H1 (cell line): ENCODE data around the gene NLRC5. TPM values are rescaled to one million over a fixed set of nuclear protein-coding genes. Genes with fewer than 3 reads are reported as not detected.
A peak's percentile ranks its signal among the peaks of the same experiment; 100 is the strongest.

ENCODE experiments used
- CTCF ChIA-PET: fragments of 300-600 bp; sonication (Branson Sonifier 250); formaldehyde crosslinking; loops from one replicate; lab custom pipeline; 2021; ENCODE audit not compliant: partially characterized antibody; lab: Charles Lee
- POLR2A ChIA-PET: fragments of 300-600 bp; sonication (Branson Sonifier 250); formaldehyde crosslinking; loops from one replicate; lab custom pipeline; 2021; ENCODE audit warnings: inconsistent platforms; ENCODE audit not compliant: partially characterized antibody; lab: Charles Lee
- DNase-seq, 2 experiments: peaks; one replicate each; pipeline versions ENCODE4 v3.0.0 to v3.0.0-alpha.2; 2010 to 2022; ENCODE audit warnings: low spot score in 2 of 2, low read depth in 1 of 2, mixed read lengths in 1 of 2
- FAIRE-seq: peaks from 2 replicates; lab custom pipeline; 2011; peaks lifted over from hg19 to GRCh38; lab: Jason Lieb, UNC
- H2AFZ ChIP-seq: 2 replicates; pipeline ENCODE4 v1.8.1; 2012; ENCODE audit warnings: low read length, inconsistent platforms
- H2AK5ac ChIP-seq: 2 replicates; pipeline ENCODE4 v1.6.1; 2013; ENCODE audit warnings: low read depth, low read length
- H2BK120ac ChIP-seq: replicated peaks from 2 replicates; pipeline ENCODE3; 2013; ENCODE audit warnings: low read depth, low read length, inconsistent platforms
- H2BK12ac ChIP-seq: 2 replicates; pipeline ENCODE4 v1.6.1; 2013; ENCODE audit warnings: low read depth, low read length
- H2BK15ac ChIP-seq: 2 replicates; pipeline ENCODE4 v1.6.1; 2013; ENCODE audit warnings: low read length
- H2BK20ac ChIP-seq: 2 replicates; pipeline ENCODE4 v1.6.1; 2013; ENCODE audit warnings: low read length
- H2BK5ac ChIP-seq: 2 replicates; pipeline ENCODE4 v1.6.1; 2013; ENCODE audit warnings: low read depth, low read length
- H3K14ac ChIP-seq: 2 replicates; pipeline ENCODE4 v1.6.1; 2013; ENCODE audit warnings: inconsistent platforms; ENCODE audit not compliant: insufficient read length
- H3K18ac ChIP-seq: 2 replicates; pipeline ENCODE4 v1.6.1; 2013; ENCODE audit warnings: low read length; ENCODE audit errors: extremely low read depth
- H3K23ac ChIP-seq: 2 replicates; pipeline ENCODE4 v1.6.1; 2013; ENCODE audit warnings: inconsistent platforms; ENCODE audit not compliant: insufficient read length
- H3K23me2 ChIP-seq: 2 replicates; pipeline ENCODE4 v1.6.1; 2013; ENCODE audit warnings: low read depth, low read length
- H3K27ac ChIP-seq: 2 replicates; pipeline ENCODE4 v1.6.1; 2011; ENCODE audit warnings: low read depth, low read length, inconsistent platforms
- H3K27me3 ChIP-seq, 4 experiments: replicated peaks in 1 of 4; 1 replicate in 1 of 4; 2 replicates in 3 of 4; pipeline versions ENCODE4 v1.6.1 to v1.8.1; 2011 to 2013; ENCODE audit warnings: low read length in 3 of 4, mild to moderate bottlenecking in 3 of 4, inconsistent platforms in 2 of 4, mixed read lengths in 2 of 4, moderate library complexity in 1 of 4; ENCODE audit not compliant: control insufficient read depth in 3 of 4, insufficient read depth in 3 of 4; ENCODE audit errors: extremely low read depth in 1 of 4
- H3K36me3 ChIP-seq, 4 experiments: 2 replicates each; pipeline versions ENCODE4 v1.6.1 to v1.8.1; 2011 to 2013; ENCODE audit warnings: mild to moderate bottlenecking in 4 of 4, low read length in 3 of 4, moderate library complexity in 2 of 4, control low read depth in 1 of 4, inconsistent platforms in 1 of 4; ENCODE audit not compliant: insufficient read depth in 4 of 4, control insufficient read depth in 2 of 4
- H3K4ac ChIP-seq: replicated peaks from 2 replicates; pipeline ENCODE3; 2013; ENCODE audit warnings: low read length, low read depth, mixed read lengths, inconsistent platforms; ENCODE audit not compliant: insufficient read length
- H3K4me1 ChIP-seq, 4 experiments: replicated peaks in 1 of 4; 1 replicate in 1 of 4; 2 replicates in 3 of 4; pipeline versions ENCODE4 v1.6.1 to v1.8.1; 2011 to 2013; ENCODE audit warnings: low read length in 3 of 4, inconsistent platforms in 2 of 4, mixed read lengths in 1 of 4; ENCODE audit not compliant: insufficient read depth in 4 of 4, control insufficient read depth in 3 of 4
- H3K4me2 ChIP-seq, 2 experiments: 2 replicates each; pipeline versions ENCODE4 v1.6.1 to v1.8.1; 2011 to 2013; ENCODE audit warnings: low read depth in 2 of 2, low read length in 2 of 2, control low read depth in 1 of 2, inconsistent platforms in 1 of 2, mild to moderate bottlenecking in 1 of 2; ENCODE audit not compliant: insufficient read depth in 1 of 2
- H3K4me3 ChIP-seq, 4 experiments: fragments of 200-600, 300-600 bp in 1 of 4; sonication (generic), shearing (Covaris generic), sonication (Bioruptor Twin) in 1 of 4; 2 replicates each; pipeline versions ENCODE4 v1.5.1 to v1.8.1; 2011 to 2016; ENCODE audit warnings: low read length in 4 of 4, low read depth in 3 of 4, control low read depth in 2 of 4, inconsistent platforms in 2 of 4, mild to moderate bottlenecking in 2 of 4, mixed read lengths in 1 of 4, moderate library complexity in 1 of 4; ENCODE audit not compliant: insufficient read depth in 2 of 4; ENCODE audit errors: extremely low read depth in 1 of 4
- H3K56ac ChIP-seq: replicated peaks from 2 replicates; pipeline ENCODE3; 2013; ENCODE audit warnings: low read depth, mild to moderate bottlenecking, mixed read lengths, low read length, inconsistent platforms; ENCODE audit not compliant: insufficient read length
- H3K79me1 ChIP-seq: 2 replicates; pipeline ENCODE4 v1.6.1; 2013; ENCODE audit warnings: low read depth, low read length, control low read depth
- H3K79me2 ChIP-seq, 2 experiments: 2 replicates each; pipeline versions ENCODE4 v1.6.1 to v1.8.1; 2012 to 2013; ENCODE audit warnings: low read length in 2 of 2, mild to moderate bottlenecking in 2 of 2, inconsistent platforms in 1 of 2; ENCODE audit not compliant: insufficient read depth in 2 of 2, control insufficient read depth in 1 of 2
- H3K9ac ChIP-seq, 4 experiments: replicated peaks in 1 of 4; 1 replicate in 1 of 4; 2 replicates in 3 of 4; pipeline versions ENCODE4 v1.6.1 to v1.8.1; 2011 to 2013; ENCODE audit warnings: low read depth in 3 of 4, low read length in 3 of 4, control low read depth in 2 of 4, mild to moderate bottlenecking in 2 of 4, moderate library complexity in 2 of 4, inconsistent platforms in 1 of 4; ENCODE audit errors: extremely low read depth in 1 of 4
- H3K9me3 ChIP-seq, 2 experiments: 2 replicates each; pipeline versions ENCODE4 v1.6.1 to v1.8.1; 2012 to 2013; ENCODE audit warnings: mild to moderate bottlenecking in 2 of 2, moderate library complexity in 2 of 2, control low read depth in 1 of 2, inconsistent platforms in 1 of 2, low read depth in 1 of 2, low read length in 1 of 2, mixed read lengths in 1 of 2; ENCODE audit not compliant: insufficient read depth in 2 of 2
- H4K20me1 ChIP-seq, 2 experiments: replicated peaks in 1 of 2; 2 replicates each; pipeline versions ENCODE3 to v1.8.1; 2011 to 2013; ENCODE audit warnings: inconsistent platforms in 2 of 2, low read length in 2 of 2, mild to moderate bottlenecking in 1 of 2; ENCODE audit not compliant: insufficient read depth in 2 of 2, control insufficient read depth in 1 of 2
- H4K5ac ChIP-seq: 2 replicates; pipeline ENCODE4 v1.6.1; 2013; ENCODE audit warnings: low read length, low read depth, mixed read lengths, inconsistent platforms; ENCODE audit not compliant: insufficient read length
- H4K8ac ChIP-seq: 2 replicates; pipeline ENCODE4 v1.8.0; 2013; ENCODE audit warnings: mild to moderate bottlenecking, moderate library complexity, low read length, inconsistent platforms; ENCODE audit not compliant: insufficient read depth; ENCODE audit errors: extremely low read depth
- H4K91ac ChIP-seq: replicated peaks from 2 replicates; pipeline ENCODE3; 2013; ENCODE audit warnings: low read length, mixed read lengths, inconsistent platforms; ENCODE audit not compliant: insufficient read length
- CREB1 ChIP-seq: IDR thresholded peaks from 2 replicates; pipeline ENCODE4 v1.6.1; 2012; ENCODE audit warnings: inconsistent platforms
- GABPA ChIP-seq: IDR thresholded peaks from 2 replicates; pipeline ENCODE4 v1.6.1; 2011; ENCODE audit warnings: mild to moderate bottlenecking, low read length, moderate library complexity, borderline replicate concordance; ENCODE audit not compliant: insufficient read depth
- GTF2F1 ChIP-seq: IDR thresholded peaks from 2 replicates; pipeline ENCODE4 v1.6.1; 2012; ENCODE audit warnings: low read depth, low read length, improper control_type of control experiment, borderline replicate concordance
- KDM5A ChIP-seq: fragments of 200-600 bp; IDR thresholded peaks from 2 replicates; pipeline ENCODE4 v1.7.1; 2012; ENCODE audit warnings: mild to moderate bottlenecking, low read length, inconsistent platforms, mixed read lengths
- NANOG ChIP-seq: IDR thresholded peaks from 2 replicates; pipeline ENCODE4 v1.6.1; 2011; ENCODE audit warnings: low read length, low read depth, mild to moderate bottlenecking, inconsistent platforms; ENCODE audit not compliant: insufficient read depth, poor library complexity, severe bottlenecking
- RNF2 ChIP-seq: fragments of 200-900, 300-1000 bp; sonication (generic); IDR thresholded peaks from 2 replicates; pipeline ENCODE4 v1.7.1; 2016; ENCODE audit warnings: borderline replicate concordance, low read depth, mild to moderate bottlenecking, antibody characterized with exemption, low read length; ENCODE audit not compliant: poor library complexity, severe bottlenecking; ENCODE audit errors: missing control alignments
- SAP30 ChIP-seq: fragments of 300-600 bp; sonication (generic); IDR thresholded peaks from 2 replicates; pipeline ENCODE4 v1.7.1; 2012; ENCODE audit warnings: low read length, moderate library complexity, mild to moderate bottlenecking, inconsistent platforms; ENCODE audit not compliant: insufficient read depth, insufficient replicate concordance
- SP1 ChIP-seq: IDR thresholded peaks from 2 replicates; pipeline ENCODE4 v1.6.1; 2011; ENCODE audit warnings: low read depth, low read length
- YY1 ChIP-seq: IDR thresholded peaks from 2 replicates; pipeline ENCODE4 v1.6.1; 2011; ENCODE audit warnings: low read depth, mild to moderate bottlenecking, low read length
- ZNF274 ChIP-seq: IDR thresholded peaks from 2 replicates; pipeline ENCODE4 v1.7.0; 2012; ENCODE audit warnings: low read length, borderline replicate concordance; ENCODE audit errors: extremely low read depth
- WGBS, 2 experiments: shearing (Covaris generic) in 1 of 2; methylation state at CpG; one replicate each; pipeline versions ENCODE4 v1.1.6 to v1.1.7; 2013 to 2015; ENCODE audit warnings: low lambda C conversion rate in 2 of 2, mixed read lengths in 2 of 2, inconsistent platforms in 1 of 2, low coverage in 1 of 2, missing lambda C conversion rate in 1 of 2; ENCODE audit not compliant: insufficient replicate concordance in 2 of 2, insufficient coverage in 1 of 2, insufficient read length in 1 of 2; ENCODE audit errors: extremely low coverage in 1 of 2, missing lambda C conversion rate in 1 of 2; 5-methylcytosine and 5-hydroxymethylcytosine counted together
- polyA plus RNA-seq, 7 experiments: library from polyadenylated mRNA; depleted of rRNA in 3 of 7; stranded (reverse) in 5 of 7; unstranded in 2 of 7; fragments of >200 nt in 5 of 7; fragments of 200-250 nt in 2 of 7; gene quantifications; 1 replicate in 5 of 7; 2 replicates in 1 of 7; 4 replicates in 1 of 7; pipeline versions ENCODE4 v1.2.1 to v1.2.3, GENCODE V29; 2011 to 2013; ENCODE audit warnings: missing spikeins in 2 of 7, mixed read lengths in 2 of 7
- total RNA-seq: library from RNA; stranded (reverse); fragmentation: NEBNext Ultra II Directional; extraction: Animal tissue kit (Norgen Biotek cat#: 25700); gene quantifications from 2 replicates; pipeline ENCODE4 v1.2.1, GENCODE V29; 2021
- TF ChIP-seq, protein P1 (sequence below): IDR thresholded peaks from 2 replicates; pipeline ENCODE4 v1.6.1; 2011; ENCODE audit warnings: low read depth, mild to moderate bottlenecking, low read length; ENCODE audit not compliant: insufficient read depth

The NLRC5 gene
- total and polyA plus RNA-seq, 2 of the 8 experiments (the other 6 are each of a cell fraction or from before 2014, with no cell fraction given) = 2.2 to 3.2 TPM

DNA sequence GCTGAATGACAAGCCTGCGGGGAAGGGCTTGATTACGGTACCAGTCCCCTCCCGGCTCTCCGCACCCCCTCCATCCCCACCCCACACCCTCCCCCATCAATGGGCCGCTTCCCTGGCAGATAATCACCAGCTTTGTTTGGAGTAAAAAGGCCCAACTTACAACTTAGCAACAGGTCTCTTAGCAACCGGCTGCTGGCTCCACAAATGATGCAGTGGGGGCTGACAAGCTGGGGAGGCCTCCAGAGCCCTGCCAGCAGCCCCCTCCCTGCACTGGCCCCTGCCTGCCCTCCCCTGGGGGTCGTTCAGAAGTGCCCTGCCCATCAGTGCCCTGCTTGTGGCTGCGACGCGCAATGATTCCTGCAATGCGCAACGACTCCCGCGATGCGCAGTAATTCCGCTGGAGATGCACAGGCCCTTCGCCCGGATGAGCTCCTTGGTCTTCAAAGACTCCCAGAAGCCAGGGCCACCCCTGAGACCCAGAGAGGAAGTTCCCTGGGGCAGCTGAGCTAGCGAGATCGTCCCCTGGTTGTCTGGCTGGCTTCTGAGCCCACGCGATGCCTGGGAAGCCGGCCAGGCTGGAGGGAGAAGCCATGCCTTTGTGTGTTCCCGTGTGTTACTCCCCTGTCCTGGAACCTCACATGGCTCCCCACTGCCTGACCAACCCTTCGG lies 126.3 kb downstream of the NLRC5 start:
- peak overlapping the region; percentile 50; the same call in 1 of the 2 replicates for H2BK12ac ChIP-seq
- no peak overlapping the region for H3K27ac ChIP-seq
- H3K36me3 ChIP-seq = no peaks in the 10 kb centered on the region
- no peaks in the 10 kb centered on the region for H3K27me3 ChIP-seq
- no peaks in the 10 kb centered on the region for H3K79me1 ChIP-seq
- peak overlapping the region in 1 of 4 experiments; percentile 30; a peak in 1 of 7 replicates for H3K9ac ChIP-seq
- no peak overlapping the region for H2BK15ac ChIP-seq
- 0 out of 2 replicates have a peak overlapping the region, but pooled peaks have one; percentile 48 for H2BK20ac ChIP-seq
- no peak overlapping the region for H3K4me3 ChIP-seq
- H3K14ac ChIP-seq = no peak overlapping the region
- CTCF ChIA-PET = interaction anchor here (0.7 to 2.5 kb wide), 4 partner anchors 16 to 1214 kb away, joined by 3 to 11 read pairs (median 6); partner anchors contain the start of gene CPNE2
- POLR2A ChIA-PET = no interaction called here
- H4K91ac ChIP-seq = no peak overlapping the region
- H3K79me2 ChIP-seq = no peaks in the 10 kb centered on the region
- 0 out of 2 replicates have a peak overlapping the region, but pooled peaks have one; percentile 24 for H2BK5ac ChIP-seq
- peaks cover 0 to 13% (median 4%) of the 10 kb centered on the region in 4 experiments; a peak in 4 of 7 replicates for H3K4me1 ChIP-seq
- no peak overlapping the region for H3K4ac ChIP-seq
- H3K56ac ChIP-seq = no peak overlapping the region
- no peak overlapping the region for H2AK5ac ChIP-seq
- no peak overlapping the region; the same call in none of the 2 replicates for H3K18ac ChIP-seq
- H4K5ac ChIP-seq = no peak overlapping the region
- DNase-seq = no peak
- H3K9me3 ChIP-seq = no peaks in the 10 kb centered on the region
- peak overlapping the region; percentile 20; the same call in 1 of the 2 replicates for H4K8ac ChIP-seq
- H3K23ac ChIP-seq = no peak overlapping the region
- WGBS, 2 experiments = 78% methylated on average over 20 of the region's 25 CpGs; no CpG with 5 or more reads in 1 of the 2 experiments
- peaks cover 0 to 1% of the 10 kb centered on the region in 2 experiments for H4K20me1 ChIP-seq
- peaks cover 2% of the 10 kb centered on the region; the same call in 1 of the 2 replicates for H3K23me2 ChIP-seq
- H2AFZ ChIP-seq = no peak overlapping the region
- H3K4me2 ChIP-seq = peak overlapping the region in 1 of 2 experiments; percentile 2; a peak in 1 of 4 replicates
- FAIRE-seq = no peak
- no peak overlapping the region for H2BK120ac ChIP-seq
- no peak for TF ChIP-seq SP1
- TF ChIP-seq NANOG = no peak
- TF ChIP-seq, protein P1, sequence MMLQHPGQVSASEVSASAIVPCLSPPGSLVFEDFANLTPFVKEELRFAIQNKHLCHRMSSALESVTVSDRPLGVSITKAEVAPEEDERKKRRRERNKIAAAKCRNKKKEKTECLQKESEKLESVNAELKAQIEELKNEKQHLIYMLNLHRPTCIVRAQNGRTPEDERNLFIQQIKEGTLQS = no peak
- no peak for TF ChIP-seq GABPA
- no peak for TF ChIP-seq KDM5A
- no peak for TF ChIP-seq SAP30
- no peak for TF ChIP-seq CREB1
- no peak for TF ChIP-seq GTF2F1
- no peak for TF ChIP-seq YY1
- no peak for TF ChIP-seq ZNF274
- no peak for TF ChIP-seq RNF2
